Gastrocnemius medialis (tissue), 4 donors: ENCODE measurements around the gene IYD. TPM values are rescaled to one million over a fixed set of nuclear protein-coding genes. Genes with fewer than 3 reads are reported as not detected.

ENCODE experiments used
- ATAC-seq, 2 donors: fragments of 150-250 bp; one replicate each; pipeline ENCODE4 v1.9.1; 2016
- DNase-seq, 2 donors: peaks; one replicate each; pipeline ENCODE4 v3.0.0-alpha.2; 2019
- H3K27ac ChIP-seq, 4 donors: fragments of 200-600 bp; sonication (generic); 1 replicate in 1 of 4; 2 replicates in 3 of 4; pipeline ENCODE4 v1.5.1; 2016 to 2018; ENCODE audit warnings: mild to moderate bottlenecking in 2 of 4, moderate library complexity in 1 of 4
- H3K27me3 ChIP-seq, 3 donors: fragments of 200-600 bp; sonication (generic) in 2 of 3; 1 replicate in 1 of 3; 2 replicates in 2 of 3; pipeline versions ENCODE4 v1.5.1 to v1.6.0; 2016 to 2019; ENCODE audit warnings: mild to moderate bottlenecking in 1 of 3, moderate library complexity in 1 of 3
- H3K36me3 ChIP-seq, 2 donors: fragments of 200-600 bp; sonication (generic) in 1 of 2; one replicate each; pipeline ENCODE4 v1.5.1; 2017 to 2018
- H3K4me1 ChIP-seq, 2 donors: fragments of 200-600 bp; sonication (generic) in 1 of 2; one replicate each; pipeline ENCODE4 v1.5.1; 2016 to 2017; ENCODE audit warnings: mild to moderate bottlenecking in 2 of 2
- H3K4me3 ChIP-seq, 4 donors: fragments of 200-600 bp; sonication (generic) in 3 of 4; 1 replicate in 1 of 4; 2 replicates in 3 of 4; pipeline ENCODE4 v1.5.1; 2016 to 2019; ENCODE audit warnings: mild to moderate bottlenecking in 2 of 4
- H3K9me3 ChIP-seq, 3 donors: fragments of 200-600 bp; sonication (generic) in 2 of 3; 1 replicate in 1 of 3; 2 replicates in 2 of 3; pipeline ENCODE4 v1.5.1; 2016 to 2019
- POLR2A ChIP-seq, 2 donors: fragments of 450-650 bp; IDR thresholded peaks; one replicate each; pipeline ENCODE4 v1.6.1; 2017; ENCODE audit warnings: antibody characterized with exemption in 2 of 2, mild to moderate bottlenecking in 2 of 2, moderate library complexity in 2 of 2
- in situ Hi-C, 4 donors: fragments of 200-750 bp; cut with MboI; loops; one replicate each; pipeline versions ENCODE4 v1.15.0 to v1.8.0; 2017; ENCODE audit warnings: low sequenced_read_pairs in 4 of 4
- intact Hi-C: fragments of 100-400 bp; cut with DNase I; formaldehyde crosslinking; loops from one replicate; pipeline ENCODE4 v1.15.1; 2023; ENCODE audit warnings: low total_unique reads
- total RNA-seq, 4 donors: library from RNA; depleted of rRNA; stranded (reverse); fragments of >200 nt; gene quantifications; one replicate each; pipeline versions ENCODE4 v1.1.0 to v1.2.3, GENCODE V29; 2016
- TF ChIP-seq, protein P1 (sequence below), 5 experiments: fragments of 450-650 bp in 3 of 5; fragments of 200-600 bp in 2 of 5; sonication (generic) in 2 of 5; IDR thresholded peaks in 4 of 5; conservative IDR thresholded peaks in 1 of 5; 1 replicate in 4 of 5; 2 replicates in 1 of 5; pipeline ENCODE4 v1.5.1; 2016 to 2019; ENCODE audit warnings: antibody characterized with exemption in 5 of 5, mild to moderate bottlenecking in 3 of 5, moderate library complexity in 3 of 5

The IYD gene, protein sequence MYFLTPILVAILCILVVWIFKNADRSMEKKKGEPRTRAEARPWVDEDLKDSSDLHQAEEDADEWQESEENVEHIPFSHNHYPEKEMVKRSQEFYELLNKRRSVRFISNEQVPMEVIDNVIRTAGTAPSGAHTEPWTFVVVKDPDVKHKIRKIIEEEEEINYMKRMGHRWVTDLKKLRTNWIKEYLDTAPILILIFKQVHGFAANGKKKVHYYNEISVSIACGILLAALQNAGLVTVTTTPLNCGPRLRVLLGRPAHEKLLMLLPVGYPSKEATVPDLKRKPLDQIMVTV
- total RNA-seq = under 1 TPM in 2 of 4 donors, not detected in 2; 0.10 to 0.20 TPM

DNA sequence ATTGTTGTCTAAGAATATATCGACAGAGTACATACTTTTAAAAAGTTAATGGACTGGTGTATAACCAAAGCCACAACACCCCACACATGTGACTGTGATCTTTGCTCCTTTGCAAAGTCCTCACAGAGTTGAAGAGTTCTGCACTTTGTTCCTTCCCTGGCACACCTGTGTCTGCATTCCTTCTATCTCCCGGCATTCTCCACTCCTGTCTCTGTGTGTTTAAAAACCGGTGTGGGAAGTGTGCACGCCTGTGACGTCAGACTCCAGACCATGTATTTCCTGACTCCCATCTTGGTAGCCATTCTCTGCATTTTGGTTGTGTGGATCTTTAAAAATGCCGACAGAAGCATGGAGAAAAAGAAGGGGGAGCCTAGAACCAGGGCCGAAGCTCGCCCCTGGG, at the start of gene IYD:
Gene IYD (plus strand): TSS at position 251 of the 400 bp plus-strand sequence. CDS start 20 bp downstream, at position 271.
- Histone ChIP-seq H3K27me3 (no peaks in the 10 kb centered on the region), H3K27ac (no peak within 1 kb of the TSS), H3K4me1 (peaks cover 0 to 4% of the 10 kb centered on the region in 2 donors), H3K36me3 (no peaks in the 10 kb centered on the region), H3K4me3 (no peak within 1 kb of the TSS), H3K9me3 (no peaks in the 10 kb centered on the region)
- ATAC-seq (no peak), DNase-seq (no peak)
- in situ Hi-C loops (no loop called here), intact Hi-C loops (no loop called here)
- no peak for TF ChIP-seq POLR2A (IDR thresholded peaks at IDR 0.05)
- TF ChIP-seq, protein P1, sequence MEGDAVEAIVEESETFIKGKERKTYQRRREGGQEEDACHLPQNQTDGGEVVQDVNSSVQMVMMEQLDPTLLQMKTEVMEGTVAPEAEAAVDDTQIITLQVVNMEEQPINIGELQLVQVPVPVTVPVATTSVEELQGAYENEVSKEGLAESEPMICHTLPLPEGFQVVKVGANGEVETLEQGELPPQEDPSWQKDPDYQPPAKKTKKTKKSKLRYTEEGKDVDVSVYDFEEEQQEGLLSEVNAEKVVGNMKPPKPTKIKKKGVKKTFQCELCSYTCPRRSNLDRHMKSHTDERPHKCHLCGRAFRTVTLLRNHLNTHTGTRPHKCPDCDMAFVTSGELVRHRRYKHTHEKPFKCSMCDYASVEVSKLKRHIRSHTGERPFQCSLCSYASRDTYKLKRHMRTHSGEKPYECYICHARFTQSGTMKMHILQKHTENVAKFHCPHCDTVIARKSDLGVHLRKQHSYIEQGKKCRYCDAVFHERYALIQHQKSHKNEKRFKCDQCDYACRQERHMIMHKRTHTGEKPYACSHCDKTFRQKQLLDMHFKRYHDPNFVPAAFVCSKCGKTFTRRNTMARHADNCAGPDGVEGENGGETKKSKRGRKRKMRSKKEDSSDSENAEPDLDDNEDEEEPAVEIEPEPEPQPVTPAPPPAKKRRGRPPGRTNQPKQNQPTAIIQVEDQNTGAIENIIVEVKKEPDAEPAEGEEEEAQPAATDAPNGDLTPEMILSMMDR (IDR thresholded peaks at IDR 0.05 in 4 of 5, conservative IDR thresholded peaks at IDR 0.05 in 1 of 5) = no peak

DNA sequence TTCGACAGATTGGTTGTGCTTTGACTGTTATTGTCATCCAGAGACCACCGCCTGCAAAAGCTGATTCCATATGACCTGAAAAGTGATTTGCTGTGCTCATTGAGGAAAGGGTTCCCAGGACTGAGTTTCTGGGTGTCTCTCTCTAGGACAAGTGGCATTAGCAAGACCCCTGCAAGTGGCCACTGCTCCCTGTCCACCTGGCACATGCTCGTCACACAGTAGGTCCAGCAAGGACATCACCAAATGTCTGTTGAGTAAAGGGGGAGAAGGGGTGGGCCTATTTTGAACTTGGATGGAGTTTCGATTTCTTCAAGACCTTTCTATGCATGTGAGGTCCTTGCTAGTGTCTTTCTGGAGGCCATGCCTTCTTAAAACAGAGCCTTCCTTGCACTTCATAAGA, 48.9 kb upstream of the IYD start:
- Histone ChIP-seq H3K9me3 (no peaks in the 10 kb centered on the region), H3K4me3 (no peak overlapping the region), H3K36me3 (no peaks in the 10 kb centered on the region), H3K27me3 (no peaks in the 10 kb centered on the region), H3K4me1 (peaks cover 42 to 52% of the 10 kb centered on the region in 2 donors), H3K27ac (peak overlapping the region; percentile 65 to 93 (median 75))
- DNase-seq = no peak
- no peak for ATAC-seq
- intact Hi-C loops = loop anchor here (1.0 to 5.0 kb wide), 3 partner anchors 69 to 178 kb away; partner anchors contain the start of gene PPP1R14C
- in situ Hi-C loops = loop anchor here in 1 of 4 donors (10.0 kb wide), 2 partner anchors 55 to 125 kb away; no protein-coding TSS in a partner anchor
- TF ChIP-seq POLR2A (IDR thresholded peaks at IDR 0.05) = no peak
- TF ChIP-seq, protein P1 (IDR thresholded peaks at IDR 0.05 in 4 of 5, conservative IDR thresholded peaks at IDR 0.05 in 1 of 5) = no peak

DNA sequence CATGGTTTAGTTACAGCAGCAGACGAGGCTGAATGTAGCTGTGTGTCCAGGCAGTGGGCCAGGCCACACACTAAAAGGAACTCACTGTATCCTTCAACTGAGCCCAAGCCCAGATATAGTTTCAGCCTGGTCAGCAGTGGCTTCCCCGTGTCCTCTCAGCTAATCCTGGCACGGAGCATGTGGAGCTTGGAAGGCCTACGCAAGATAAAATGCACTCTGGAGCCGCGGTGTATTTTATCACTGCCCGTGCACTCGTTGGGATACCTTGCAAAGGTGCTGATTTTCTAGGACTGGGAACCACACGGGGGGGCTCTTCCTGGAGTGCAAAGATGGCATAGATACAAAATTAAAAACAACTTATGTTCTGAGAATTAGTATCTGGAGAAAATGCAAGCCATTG, 48.4 kb upstream of the IYD start:
- Histone ChIP-seq H3K4me1 (peaks cover 42 to 56% of the 10 kb centered on the region in 2 donors), H3K9me3 (no peaks in the 10 kb centered on the region), H3K36me3 (no peaks in the 10 kb centered on the region), H3K27me3 (no peaks in the 10 kb centered on the region), H3K4me3 (no peak overlapping the region), H3K27ac (peak overlapping the region; percentile 65 to 93 (median 75))
- ATAC-seq (peak; percentile 89 to 90), DNase-seq (peak; percentile 94 to 96)
- no peak for TF ChIP-seq POLR2A (IDR thresholded peaks at IDR 0.05)
- TF ChIP-seq, protein P1 (IDR thresholded peaks at IDR 0.05 in 4 of 5, conservative IDR thresholded peaks at IDR 0.05 in 1 of 5) = no peak
- intact Hi-C loops (loop anchor here (1.0 to 5.0 kb wide), 3 partner anchors 69 to 178 kb away; partner anchors contain the start of gene PPP1R14C), in situ Hi-C loops (loop anchor here in 1 of 4 donors (10.0 kb wide), 2 partner anchors 56 to 126 kb away; no protein-coding TSS in a partner anchor)

DNA sequence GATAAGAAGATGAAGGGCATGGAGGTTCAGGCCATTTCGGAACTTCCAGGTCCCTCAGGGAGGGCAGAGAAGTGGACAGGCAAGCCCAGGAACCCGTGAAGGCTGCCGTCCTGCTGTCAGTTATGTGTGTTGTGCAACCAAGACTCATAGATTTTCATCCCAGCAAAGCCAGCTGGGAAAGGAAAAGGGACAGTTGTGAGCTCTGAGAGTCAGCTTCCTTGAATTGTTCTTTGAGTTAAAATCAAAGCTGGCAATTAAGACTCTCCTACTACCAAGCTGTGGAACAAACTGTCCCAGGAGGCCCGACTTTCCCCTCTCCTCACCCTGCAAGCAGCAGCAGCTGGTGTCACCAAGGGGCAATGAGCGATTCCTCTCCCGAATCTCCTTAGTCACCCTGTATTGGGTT, 46.3 kb upstream of the IYD start:
- DNase-seq = peak; percentile 70 to 84
- ATAC-seq = peak; percentile 67 to 81
- Histone ChIP-seq H3K4me3 (peak overlapping the region in 2 of 4 donors; percentile 26 to 37), H3K9me3 (no peaks in the 10 kb centered on the region), H3K27ac (peak overlapping the region; percentile 65 to 93 (median 88)), H3K27me3 (no peaks in the 10 kb centered on the region), H3K4me1 (peaks cover 53 to 66% of the 10 kb centered on the region in 2 donors), H3K36me3 (no peaks in the 10 kb centered on the region)
- intact Hi-C loops = loop anchor here (5.0 kb wide), 1 partner anchor 180 kb away; the partner anchor contains the start of gene PPP1R14C
- TF ChIP-seq, protein P1 (IDR thresholded peaks at IDR 0.05 in 4 of 5, conservative IDR thresholded peaks at IDR 0.05 in 1 of 5) = no peak
- TF ChIP-seq POLR2A (IDR thresholded peaks at IDR 0.05) = peak in 1 of 2 donors; percentile 14
- in situ Hi-C loops = loop anchor here in 1 of 4 donors (10.0 kb wide), 2 partner anchors 58 to 128 kb away; no protein-coding TSS in a partner anchor
